CD4-positive, alpha-beta T cell treated with Interleukin-12 subunit alpha and Interleukin-12 subunit beta, for 1 hour (primary cell): ENCODE data around the gene CEP76.

Experiments
- DNase-seq: peaks from one replicate; pipeline ENCODE4 v3.0.0-alpha.2; 2020

CEP76 gene

DNA sequence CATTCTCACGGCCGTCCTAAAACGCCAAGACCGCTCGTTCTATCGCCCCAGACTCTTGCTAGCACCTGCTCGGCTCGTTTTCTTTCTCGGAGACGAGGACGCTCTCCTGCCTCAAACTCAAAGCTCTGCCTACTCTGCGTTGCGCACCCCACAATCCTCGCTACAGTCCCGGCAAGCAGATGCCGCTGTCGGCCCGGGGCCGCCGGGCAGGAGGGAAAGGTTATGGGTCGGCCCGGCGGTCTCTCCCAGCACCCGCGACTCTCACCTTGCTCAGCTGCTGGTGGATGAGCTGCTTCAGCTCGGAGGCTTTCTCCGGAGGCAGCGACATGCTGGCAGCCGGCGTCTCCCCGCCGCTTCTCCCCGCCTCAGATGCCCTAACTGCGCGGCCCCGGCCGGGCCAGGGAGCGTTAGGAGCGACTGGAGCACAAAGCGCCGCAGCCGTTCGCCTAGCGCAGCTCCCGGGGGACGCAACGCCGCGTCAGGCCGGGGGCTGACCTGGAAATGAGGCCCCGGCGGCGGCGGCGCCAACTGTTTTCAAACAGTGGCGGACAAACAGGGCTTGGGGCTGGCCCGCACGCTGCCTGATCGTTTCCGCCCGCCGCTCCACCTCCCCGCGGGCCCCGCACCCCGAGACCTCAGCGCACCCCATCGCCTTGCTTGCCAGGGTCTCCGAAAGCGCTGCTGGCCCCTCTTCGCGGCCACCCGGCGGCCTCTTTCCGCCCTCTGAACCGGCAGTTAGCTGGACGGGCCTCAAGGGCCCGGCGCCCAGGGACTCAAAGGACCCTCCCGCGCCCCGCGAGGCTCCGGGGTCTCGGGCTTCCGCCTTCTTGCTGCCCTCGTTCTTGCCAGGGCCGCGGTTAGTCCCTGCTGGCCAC lies at the start of gene CEP76, which contains the start of gene PSMG2:
Gene CEP76, minus strand, starts transcription at position 503 of the 875 bp plus-strand sequence. Its CDS starts 175 bp downstream, at position 328.
Gene PSMG2, plus strand, starts transcription at position 822 of the 875 bp plus-strand sequence. CDS start 66 bp downstream, outside the sequence.
- peak; percentile 85 for DNase-seq

- no peak for DNase-seq
These were observed 49.4 kb upstream of the CEP76 start for GRCh38 chr18:12751891-12752290.

GRCh38 chr18:12751503-12751884 lies 49.0 kb upstream of the CEP76 start:
- DNase-seq = no peak

DNA sequence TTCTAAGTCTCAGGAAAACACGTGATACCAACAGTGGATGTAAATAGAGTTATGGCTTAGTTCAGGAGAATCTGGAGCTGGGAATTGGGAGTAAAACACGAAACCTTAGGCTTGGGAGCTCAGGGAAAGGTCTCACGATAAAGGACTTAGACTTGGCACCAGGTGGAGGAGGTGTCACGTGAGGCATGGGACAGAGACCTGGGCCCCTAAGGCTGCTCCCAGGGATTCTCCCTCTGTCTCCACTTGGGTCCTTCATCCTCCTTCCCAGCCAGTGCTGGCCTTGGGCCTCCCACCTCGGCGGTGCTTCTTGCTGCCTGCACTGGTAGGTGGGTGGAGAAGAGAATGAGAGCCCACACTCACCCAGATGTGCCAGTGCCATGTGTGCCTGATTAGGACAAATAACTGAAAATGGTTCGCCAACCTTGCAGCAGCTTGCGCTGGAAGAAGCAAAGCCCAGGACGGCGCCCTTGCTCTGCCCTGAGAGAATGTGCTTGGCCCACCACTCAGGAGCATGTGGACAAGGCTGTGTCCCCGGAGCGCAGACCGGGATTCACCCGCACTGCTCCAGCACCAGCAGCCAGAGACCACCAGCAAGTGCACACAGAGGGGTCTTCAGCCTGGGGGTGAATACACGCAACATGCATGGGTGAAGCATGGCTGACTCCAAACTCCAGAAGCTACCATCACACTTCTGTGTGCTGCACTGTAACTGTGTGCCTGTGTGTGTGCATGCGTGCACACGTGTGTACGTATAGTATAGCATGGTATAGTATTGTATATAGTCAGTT lies 48.4 kb upstream of the CEP76 start:
- DNase-seq = no peak

- peak; percentile 13 for DNase-seq
These were observed 47.7 kb upstream of the CEP76 start for GRCh38 chr18:12750076-12750714.

DNA sequence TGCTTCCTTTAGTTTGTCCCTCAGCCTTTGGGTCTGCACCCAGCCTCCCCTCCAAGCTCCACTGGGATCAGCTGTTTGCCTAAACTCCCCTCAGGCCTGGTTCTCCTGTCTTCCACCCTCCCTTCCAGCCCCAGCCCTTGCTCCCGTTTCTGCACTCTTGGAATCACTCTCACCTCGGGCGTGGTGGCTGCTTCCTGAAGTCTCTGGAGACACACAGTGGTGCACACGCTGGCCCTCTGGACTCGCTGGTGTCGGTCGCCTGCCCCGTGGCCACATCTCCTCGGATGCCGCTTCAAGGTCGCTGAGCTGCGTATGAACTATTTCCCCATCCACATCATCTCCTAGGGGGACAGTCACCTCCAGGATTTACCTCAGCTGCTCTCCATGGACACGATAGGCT lies 46.6 kb upstream of the CEP76 start:
- no peak for DNase-seq

GRCh38 chr18:12748671-12749070 lies 46.1 kb upstream of the CEP76 start:
- no peak for DNase-seq

- DNase-seq = no peak
These were observed 45.2 kb upstream of the CEP76 start for GRCh38 chr18:12747530-12748315.

GRCh38 chr18:12745095-12745795 lies 42.7 kb upstream of the CEP76 start:
- no peak for DNase-seq

GRCh38 chr18:12744103-12744502 lies 41.6 kb upstream of the CEP76 start:
- peak; percentile 53 for DNase-seq

- DNase-seq = no peak
These were observed 39.9 kb upstream of the CEP76 start for GRCh38 chr18:12742453-12742852.

GRCh38 chr18:12741351-12741750 lies 38.8 kb upstream of the CEP76 start:
- DNase-seq = no peak

- no peak for DNase-seq
These were observed 34.9 kb upstream of the CEP76 start for GRCh38 chr18:12737243-12737902.

- peak; percentile 75 for DNase-seq
These were observed 24.4 kb upstream of the CEP76 start for GRCh38 chr18:12726774-12727550.

DNA sequence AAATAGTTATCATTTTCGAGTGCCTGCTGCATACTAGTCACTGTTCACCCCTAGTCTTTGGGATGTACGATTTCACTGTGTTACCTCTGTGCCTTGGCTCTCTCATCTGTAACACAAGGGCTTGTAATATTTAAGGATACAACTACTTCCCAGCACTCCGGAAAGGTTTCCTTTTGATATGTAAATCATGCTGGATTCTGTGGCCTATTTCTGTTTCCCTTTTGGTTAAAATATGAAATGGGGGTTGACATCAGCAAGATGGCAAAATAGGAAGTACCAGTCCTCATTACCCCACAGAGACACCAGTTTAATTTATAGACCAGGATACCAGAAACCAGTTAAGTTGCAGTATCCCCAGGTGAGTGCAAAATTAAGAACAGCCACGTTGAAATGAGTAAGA lies 23.8 kb upstream of the CEP76 start:
- no peak for DNase-seq

DNA sequence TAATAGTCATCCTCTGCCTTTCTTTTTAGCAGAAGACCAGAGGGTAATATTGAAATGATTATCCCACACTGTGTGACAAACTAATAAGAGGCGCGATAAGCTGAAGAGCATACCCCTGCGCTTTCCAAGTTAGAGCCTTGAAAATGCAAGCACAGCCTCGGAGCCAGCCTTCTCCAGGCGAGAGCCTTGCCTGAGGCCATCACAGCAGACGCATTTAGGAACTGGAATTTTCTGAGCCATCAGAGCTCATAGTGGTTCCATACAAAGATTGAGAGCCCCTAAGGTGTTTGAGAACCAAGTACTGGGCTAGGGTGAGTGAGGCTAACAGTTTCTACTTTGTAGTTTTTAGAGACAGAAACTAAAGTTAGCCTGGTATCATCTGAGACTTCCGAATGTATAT lies 20.2 kb upstream of the CEP76 start:
- no peak for DNase-seq

DNA sequence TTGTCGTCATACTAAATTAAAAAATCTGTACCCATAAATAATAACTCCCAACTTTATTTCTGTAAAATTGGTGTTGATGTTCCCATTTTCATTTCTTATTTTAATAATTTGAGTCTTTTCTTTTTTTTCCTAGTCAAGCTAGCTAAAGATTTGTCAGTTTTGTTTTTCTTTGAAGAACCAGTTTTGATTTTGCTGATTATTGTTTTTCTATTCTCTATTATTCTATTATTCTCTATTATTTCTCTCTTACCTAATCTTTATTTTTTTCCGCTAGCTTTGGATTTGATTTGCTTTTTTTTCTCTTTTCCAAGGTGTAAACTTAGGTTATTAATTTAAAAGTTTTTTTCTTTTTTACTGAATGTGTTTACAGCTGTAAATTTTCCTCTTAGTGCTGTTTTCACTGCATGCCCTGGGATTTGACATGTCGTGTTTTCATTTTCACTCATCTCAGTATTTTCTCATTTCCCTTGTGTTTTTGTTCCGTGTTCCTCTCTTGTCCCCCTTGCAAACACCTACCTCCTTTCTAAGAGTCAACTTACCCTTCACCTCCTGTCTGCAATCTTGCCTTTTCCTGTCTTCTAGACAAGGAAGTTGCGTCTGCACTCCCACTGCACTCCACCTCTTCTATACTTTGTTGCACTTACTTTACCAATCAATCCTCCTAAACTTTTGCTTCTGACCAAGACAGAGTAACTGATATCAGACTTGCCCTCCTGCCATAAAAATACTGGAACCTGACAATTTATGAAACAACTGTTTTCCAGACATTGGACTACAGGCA lies 19.2 kb upstream of the CEP76 start:
- no peak for DNase-seq

DNA sequence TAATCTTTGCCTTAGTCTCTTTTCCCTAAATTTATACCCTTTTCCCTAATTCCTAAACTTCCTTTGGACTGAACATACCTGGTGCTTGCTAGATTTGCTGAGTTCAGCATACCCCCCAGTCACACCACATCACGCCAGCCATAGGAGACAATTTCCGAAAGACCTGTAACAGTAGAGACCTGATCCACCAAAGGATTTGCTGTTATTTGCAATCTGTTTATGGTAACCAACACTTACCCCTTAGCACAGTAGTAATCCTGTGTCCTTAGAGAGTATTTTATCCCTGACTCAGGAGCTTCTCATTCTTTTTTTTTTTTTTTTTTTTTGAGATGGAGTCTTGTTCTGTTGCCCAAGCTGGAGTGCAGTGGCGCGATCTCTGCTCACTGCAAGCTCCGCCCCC lies 8.9 kb upstream of the CEP76 start:
- no peak for DNase-seq

GRCh38 chr18:12703664-12704063 lies 1.1 kb upstream of the CEP76 start:
- no peak for DNase-seq

DNA sequence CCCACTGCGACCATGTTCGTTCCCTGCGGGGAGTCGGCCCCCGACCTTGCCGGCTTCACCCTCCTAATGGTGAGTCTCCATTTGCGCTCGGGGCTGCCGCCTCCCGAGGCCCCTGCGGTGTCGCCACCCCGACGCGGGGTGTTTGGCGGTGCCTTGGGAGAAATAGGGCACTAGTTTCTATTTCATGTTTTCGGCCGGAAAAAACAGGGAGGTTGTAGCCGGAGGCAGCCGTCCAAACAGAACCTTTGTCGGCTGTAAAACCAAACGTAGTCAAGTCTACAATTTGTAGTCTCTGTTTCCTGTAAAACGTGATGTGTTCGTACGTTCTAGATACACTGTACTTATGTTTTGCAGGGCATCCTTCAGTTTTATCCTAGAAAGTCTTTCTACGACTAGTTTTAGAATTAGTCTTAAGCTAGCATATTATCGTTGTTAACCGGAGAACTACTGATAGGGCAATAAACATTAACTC lies 609 bp upstream of the CEP76 start:
- DNase-seq = no peak
